SKM-1 treated with dmso at 0.1 percent for 144 hours (cell line): ENCODE measurements around the gene MAP3K6.
"Not testable (repeated sequence)": the region's sequence is repeated elsewhere in the genome, so short reads cannot be mapped to it uniquely, and the experiment has no call there.

Experiments used
- DNase-seq: peaks from one replicate; lab custom pipeline; 2025; ENCODE audit not compliant: unreplicated experiment; lab: John Stamatoyannopoulos, UW

MAP3K6 gene

GRCh38 chr1:27366411-27367159 lies at the start of gene MAP3K6:
Gene MAP3K6, minus strand, starts transcription at chr1:27366961. Its CDS starts 364 bp downstream, at chr1:27366597.
- peak; percentile 21 for DNase-seq

- no peak for DNase-seq
These were observed 47.3 kb upstream of the MAP3K6 start for GRCh38 chr1:27414091-27414490.

- DNase-seq = no peak
These were observed 46.2 kb upstream of the MAP3K6 start for GRCh38 chr1:27413004-27413403.

GRCh38 chr1:27412502-27412901 lies 45.7 kb upstream of the MAP3K6 start:
- no peak for DNase-seq

- DNase-seq = no peak
These were observed 43.9 kb upstream of the MAP3K6 start for GRCh38 chr1:27410709-27411108.

GRCh38 chr1:27409669-27410068 lies 42.9 kb upstream of the MAP3K6 start:
- no peak for DNase-seq

- no peak for DNase-seq
These were observed 41.4 kb upstream of the MAP3K6 start for GRCh38 chr1:27408151-27408550.

GRCh38 chr1:27406791-27407190 lies 40.0 kb upstream of the MAP3K6 start:
- DNase-seq = not testable (repeated sequence)

GRCh38 chr1:27406362-27406680 lies 39.6 kb upstream of the MAP3K6 start:
- DNase-seq = no peak

GRCh38 chr1:27405598-27406361 lies 39.0 kb upstream of the MAP3K6 start:
- not testable (repeated sequence) for DNase-seq

GRCh38 chr1:27405074-27405473 lies 38.3 kb upstream of the MAP3K6 start:
- DNase-seq = no peak

- DNase-seq = no peak
These were observed 37.2 kb upstream of the MAP3K6 start for GRCh38 chr1:27403931-27404330.

- no peak for DNase-seq
These were observed 36.4 kb upstream of the MAP3K6 start for GRCh38 chr1:27403065-27403726.

GRCh38 chr1:27402349-27402754 lies 35.6 kb upstream of the MAP3K6 start:
- no peak for DNase-seq

- DNase-seq = no peak
These were observed 34.2 kb upstream of the MAP3K6 start for GRCh38 chr1:27400963-27401341.

- DNase-seq = no peak
These were observed 33.6 kb upstream of the MAP3K6 start for GRCh38 chr1:27400082-27400962.

- no peak for DNase-seq
These were observed 32.7 kb upstream of the MAP3K6 start for GRCh38 chr1:27399251-27400025.

- no peak for DNase-seq
These were observed 31.8 kb upstream of the MAP3K6 start for GRCh38 chr1:27398405-27399149.

- no peak for DNase-seq
These were observed 31.0 kb upstream of the MAP3K6 start for GRCh38 chr1:27397749-27398148.

GRCh38 chr1:27397110-27397509 lies 30.3 kb upstream of the MAP3K6 start:
- DNase-seq = no peak
